HepG2 (cell line): ENCODE data around the gene QRICH2. TPM values are rescaled to one million over a fixed set of nuclear protein-coding genes. Genes with fewer than 3 reads are reported as not detected.
A peak's percentile ranks its signal among the peaks of the same experiment; 100 is the strongest.

Source experiments
- CBX2 ChIP-seq, 2 experiments: fragments of 200-600 bp in 1 of 2; sonication (generic); formaldehyde crosslinking in 1 of 2; IDR thresholded peaks; 2 replicates each; pipeline versions ENCODE4 v1.7.0 to v1.8.1; 2018 to 2022; ENCODE audit warnings: low read depth in 2 of 2, low read length in 1 of 2, mild to moderate bottlenecking in 1 of 2, missing genetic modification reagents in 1 of 2
- CREM ChIP-seq, 2 experiments: sonication (generic) in 1 of 2; formaldehyde crosslinking in 1 of 2; IDR thresholded peaks; 2 replicates each; pipeline versions ENCODE4 v1.4.0 to v1.6.1; 2016 to 2020; ENCODE audit warnings: antibody characterized with exemption in 1 of 2, mild to moderate bottlenecking in 1 of 2, missing genetic modification reagents in 1 of 2
- LCORL ChIP-seq, 2 experiments: fragments of 450-650 bp in 1 of 2; sonication (generic) in 1 of 2; formaldehyde crosslinking in 1 of 2; IDR thresholded peaks; 2 replicates each; pipeline versions ENCODE4 v1.5.0 to v1.6.1; 2017 to 2020; ENCODE audit warnings: antibody characterized with exemption in 1 of 2, missing genetic modification reagents in 1 of 2
- MEIS1 ChIP-seq: sonication (generic); formaldehyde crosslinking; IDR thresholded peaks from 2 replicates; pipeline ENCODE4 v1.9.0; 2021; ENCODE audit warnings: mild to moderate bottlenecking, missing genetic modification reagents, moderate library complexity, borderline replicate concordance
- NCOA1 ChIP-seq: sonication (generic); formaldehyde crosslinking; IDR thresholded peaks from 2 replicates; pipeline ENCODE4 v1.9.0; 2021; ENCODE audit warnings: missing genetic modification reagents
- SOX6 ChIP-seq, 2 experiments: fragments of 450-650 bp in 1 of 2; sonication (generic) in 1 of 2; formaldehyde crosslinking in 1 of 2; IDR thresholded peaks; 2 replicates each; pipeline versions ENCODE4 v1.4.0 to v1.6.1; 2017 to 2020; ENCODE audit warnings: antibody characterized with exemption in 1 of 2, mild to moderate bottlenecking in 1 of 2, missing genetic modification reagents in 1 of 2
- TOPORS ChIP-seq: sonication (generic); formaldehyde crosslinking; IDR thresholded peaks from 2 replicates; pipeline ENCODE4 v1.8.0; 2023; ENCODE audit warnings: mild to moderate bottlenecking, missing genetic modification reagents
- YEATS2 ChIP-seq: sonication (generic); formaldehyde crosslinking; IDR thresholded peaks from 2 replicates; pipeline ENCODE4 v1.4.0; 2020; ENCODE audit warnings: missing genetic modification reagents, borderline replicate concordance
- ZFP82 ChIP-seq: sonication (generic); formaldehyde crosslinking; IDR thresholded peaks from 2 replicates; pipeline ENCODE4 v1.5.1; 2020; ENCODE audit warnings: mild to moderate bottlenecking, missing genetic modification reagents, borderline replicate concordance
- ZNF205 ChIP-seq: IDR thresholded peaks from 2 replicates; pipeline ENCODE4 v1.6.1; 2018; ENCODE audit warnings: missing biosample characterization, missing genetic modification reagents
- ZNF232 ChIP-seq: sonication (generic); formaldehyde crosslinking; IDR thresholded peaks from 2 replicates; pipeline ENCODE4 v1.4.0; 2020; ENCODE audit warnings: missing genetic modification reagents, borderline replicate concordance
- ZNF430 ChIP-seq: sonication (generic); formaldehyde crosslinking; IDR thresholded peaks from 2 replicates; pipeline ENCODE4 v1.9.0; 2021; ENCODE audit warnings: mild to moderate bottlenecking, missing genetic modification reagents
- polyA plus RNA-seq, 8 experiments: library from polyadenylated mRNA; depleted of rRNA in 3 of 8; stranded (reverse) in 7 of 8; unstranded in 1 of 8; fragments of >200 nt; fragmentation: Illumina TruSeq in 4 of 8; extraction: Trizol in 4 of 8; gene quantifications; 2 replicates each; pipeline versions ENCODE4 v1.2.1 to v1.2.3, GENCODE V29; 2011 to 2016; ENCODE audit warnings: low read depth in 4 of 8, missing spikeins in 1 of 8, mixed read lengths in 1 of 8; ENCODE audit not compliant: insufficient read depth in 1 of 8
- total RNA-seq, 5 experiments: library from RNA; depleted of rRNA; stranded (reverse); fragments of >200 nt; fragmentation: Illumina TruSeq; extraction: Trizol; gene quantifications; 2 replicates each; pipeline ENCODE4 v1.2.3, GENCODE V29; 2016; ENCODE audit warnings: low read depth in 1 of 5
- TF ChIP-seq, protein P1 (sequence below): sonication (generic); formaldehyde crosslinking; IDR thresholded peaks from 2 replicates; pipeline ENCODE4 v1.4.0; 2020; ENCODE audit warnings: missing genetic modification reagents, mild to moderate bottlenecking, borderline replicate concordance
- TF ChIP-seq, protein P2 (sequence below): sonication (generic); formaldehyde crosslinking; IDR thresholded peaks from 2 replicates; pipeline ENCODE4 v1.4.0; 2020; ENCODE audit warnings: mild to moderate bottlenecking, missing genetic modification reagents

QRICH2 gene
- total and polyA plus RNA-seq, 2 of the 13 experiments (the other 11 are each of a cell fraction or from before 2014, with no cell fraction given), result 3.7 to 5.7 TPM

GRCh38 chr17:76241204-76241538 lies 66.9 kb downstream of the QRICH2 start (continued):
- TF ChIP-seq, protein P1, sequence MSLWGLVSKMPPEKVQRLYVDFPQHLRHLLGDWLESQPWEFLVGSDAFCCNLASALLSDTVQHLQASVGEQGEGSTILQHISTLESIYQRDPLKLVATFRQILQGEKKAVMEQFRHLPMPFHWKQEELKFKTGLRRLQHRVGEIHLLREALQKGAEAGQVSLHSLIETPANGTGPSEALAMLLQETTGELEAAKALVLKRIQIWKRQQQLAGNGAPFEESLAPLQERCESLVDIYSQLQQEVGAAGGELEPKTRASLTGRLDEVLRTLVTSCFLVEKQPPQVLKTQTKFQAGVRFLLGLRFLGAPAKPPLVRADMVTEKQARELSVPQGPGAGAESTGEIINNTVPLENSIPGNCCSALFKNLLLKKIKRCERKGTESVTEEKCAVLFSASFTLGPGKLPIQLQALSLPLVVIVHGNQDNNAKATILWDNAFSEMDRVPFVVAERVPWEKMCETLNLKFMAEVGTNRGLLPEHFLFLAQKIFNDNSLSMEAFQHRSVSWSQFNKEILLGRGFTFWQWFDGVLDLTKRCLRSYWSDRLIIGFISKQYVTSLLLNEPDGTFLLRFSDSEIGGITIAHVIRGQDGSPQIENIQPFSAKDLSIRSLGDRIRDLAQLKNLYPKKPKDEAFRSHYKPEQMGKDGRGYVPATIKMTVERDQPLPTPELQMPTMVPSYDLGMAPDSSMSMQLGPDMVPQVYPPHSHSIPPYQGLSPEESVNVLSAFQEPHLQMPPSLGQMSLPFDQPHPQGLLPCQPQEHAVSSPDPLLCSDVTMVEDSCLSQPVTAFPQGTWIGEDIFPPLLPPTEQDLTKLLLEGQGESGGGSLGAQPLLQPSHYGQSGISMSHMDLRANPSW (CRISPR knock-in tag), result peak; percentile 29; the same call in 1 of the 2 replicates
- TF ChIP-seq, protein P2, sequence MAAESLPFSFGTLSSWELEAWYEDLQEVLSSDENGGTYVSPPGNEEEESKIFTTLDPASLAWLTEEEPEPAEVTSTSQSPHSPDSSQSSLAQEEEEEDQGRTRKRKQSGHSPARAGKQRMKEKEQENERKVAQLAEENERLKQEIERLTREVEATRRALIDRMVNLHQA (CRISPR knock-in tag), result no peak
- TF ChIP-seq ZNF430 (0 out of 2 replicates have a peak, but pooled peaks have one; percentile 31), LCORL (IDR thresholded peaks at IDR 0.05) (no peak), LCORL (CRISPR knock-in tag; IDR thresholded peaks at IDR 0.05) (peak; percentile 21; the same call in 1 of the 2 replicates), NCOA1 (CRISPR knock-in tag) (0 out of 2 replicates have a peak, but pooled peaks have one; percentile 23), ZNF205 (CRISPR knock-in tag) (0 out of 2 replicates have a peak, but pooled peaks have one; percentile 9), SOX6 (IDR thresholded peaks at IDR 0.05) (no peak), SOX6 (CRISPR knock-in tag; IDR thresholded peaks at IDR 0.05) (0 out of 2 replicates have a peak, but pooled peaks have one; percentile 9), CREM (IDR thresholded peaks at IDR 0.05) (0 out of 2 replicates have a peak, but pooled peaks have one; percentile 16), CREM (CRISPR knock-in tag; IDR thresholded peaks at IDR 0.05) (no peak), MEIS1 (CRISPR knock-in tag) (no peak), ZNF232 (CRISPR knock-in tag) (no peak), YEATS2 (no peak), CBX2 (IDR thresholded peaks at IDR 0.05; ENCODE audit: low read depth, low read length) (peak; percentile 95), CBX2 (CRISPR knock-in tag; IDR thresholded peaks at IDR 0.05; ENCODE audit: low read depth) (no peak), TOPORS (no peak), ZFP82 (CRISPR knock-in tag) (0 out of 2 replicates have a peak, but pooled peaks have one; percentile 11)
